GM18505 (cell line): ENCODE data around the gene SLC11A1.

Source experiments
- ATAC-seq: cut with Tn5 transposase; IDR thresholded peaks from one replicate; pipeline ENCODE4 v1.9.1; 2021; ENCODE audit not compliant: unreplicated experiment
- POLR2A ChIP-seq: IDR thresholded peaks from 4 replicates; pipeline ENCODE4 v1.6.1; 2011; ENCODE audit warnings: borderline replicate concordance; ENCODE audit not compliant: insufficient read depth, insufficient read length; ENCODE audit errors: extremely low read depth

The SLC11A1 gene

DNA sequence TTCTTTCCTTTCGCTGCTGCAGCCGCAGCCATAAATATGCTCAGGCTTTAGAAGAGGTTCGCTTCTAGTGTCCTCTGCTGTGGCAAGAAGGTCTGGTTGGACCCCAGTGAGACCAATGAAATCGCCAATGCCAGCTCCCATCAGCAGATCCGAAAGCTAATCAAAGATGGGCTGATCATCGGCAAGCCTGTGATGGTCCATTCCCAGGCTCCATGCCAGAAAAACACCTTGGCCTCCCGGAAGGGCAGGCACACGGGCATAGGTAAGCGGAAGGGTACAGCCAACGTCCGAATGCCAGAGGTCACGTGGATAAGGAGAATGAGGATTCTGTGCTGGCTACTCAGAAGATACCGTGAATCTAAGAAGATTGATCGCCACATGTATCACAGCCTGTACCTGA is 28.0 kb upstream of the SLC11A1 start:
- ATAC-seq, result no peak
- TF ChIP-seq POLR2A, result no peak

DNA sequence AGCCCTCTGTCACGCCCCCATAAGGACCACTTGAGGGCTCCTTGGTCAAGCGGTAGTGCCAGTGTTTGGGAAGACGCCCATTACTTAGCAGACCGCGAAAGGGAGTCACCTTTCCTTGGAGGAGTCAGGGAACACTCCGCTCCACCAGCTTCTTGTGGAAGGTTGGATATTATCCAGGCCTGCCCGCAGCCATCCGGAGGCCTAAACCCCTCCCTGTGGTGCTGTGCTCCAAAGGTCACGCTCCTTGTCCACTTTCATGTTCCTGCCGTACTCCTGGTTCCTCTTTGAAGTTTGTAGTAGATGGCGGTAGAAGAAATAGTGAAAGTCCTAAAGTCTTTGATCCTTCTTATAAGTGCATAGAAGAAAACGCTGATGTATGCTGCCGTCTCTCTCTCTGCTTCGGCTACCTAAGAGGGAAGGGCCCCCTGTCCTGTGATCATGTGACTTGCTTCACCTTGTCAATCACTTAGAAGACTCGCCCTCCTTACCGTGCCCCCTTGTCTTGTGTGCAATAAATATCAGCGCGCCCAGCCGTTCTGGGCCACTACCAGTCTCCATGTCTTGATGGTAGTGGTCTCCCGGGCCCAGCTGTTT is 27.1 kb upstream of the SLC11A1 start:
- no peak for ATAC-seq
- TF ChIP-seq POLR2A, result no peak

DNA sequence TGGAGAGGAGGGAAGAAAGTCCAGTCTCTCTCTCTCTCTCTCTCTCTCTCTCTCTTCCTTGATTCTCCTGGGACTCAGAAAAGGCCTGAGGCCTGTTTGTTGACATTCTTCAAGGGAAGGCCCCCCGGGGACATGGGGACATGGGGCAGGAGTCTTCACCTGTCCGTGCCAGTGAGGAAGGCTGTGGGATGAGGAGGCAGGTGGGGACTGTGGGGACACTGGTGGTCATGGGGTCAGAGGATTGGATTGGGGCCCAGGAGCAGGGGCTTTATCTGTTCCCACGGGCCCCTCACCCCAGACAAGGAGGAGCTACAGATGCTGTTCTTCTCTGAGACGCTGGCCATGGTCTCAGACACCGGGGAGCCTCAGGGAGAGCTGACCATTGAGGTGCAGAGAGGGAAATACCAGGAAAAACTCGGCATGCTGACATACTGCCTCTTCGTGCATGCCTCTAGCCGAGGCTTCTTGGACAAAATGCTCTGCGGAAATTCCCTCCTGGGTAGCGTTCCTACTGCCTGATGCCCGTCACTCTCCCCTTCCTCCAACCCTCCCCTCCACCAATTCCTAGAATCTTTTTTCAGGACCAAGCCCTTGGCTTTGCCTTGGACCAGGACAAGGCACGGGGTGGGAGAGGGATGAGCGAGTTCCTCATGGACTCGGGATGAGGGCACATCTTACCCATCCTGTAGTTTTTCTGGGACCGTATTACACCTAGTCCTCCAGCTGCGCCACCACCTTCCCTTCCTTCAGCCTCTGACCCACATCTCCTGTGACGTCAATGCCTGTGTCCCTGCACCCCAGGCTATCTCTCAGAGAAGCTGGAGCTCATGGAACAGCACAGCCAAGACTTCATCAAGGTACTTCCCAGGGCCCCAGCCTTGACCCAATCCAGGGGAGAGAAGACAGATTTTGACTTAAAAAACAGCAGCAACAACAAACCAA is 24.6 kb upstream of the SLC11A1 start:
- no peak for ATAC-seq
- TF ChIP-seq POLR2A, result no peak

DNA sequence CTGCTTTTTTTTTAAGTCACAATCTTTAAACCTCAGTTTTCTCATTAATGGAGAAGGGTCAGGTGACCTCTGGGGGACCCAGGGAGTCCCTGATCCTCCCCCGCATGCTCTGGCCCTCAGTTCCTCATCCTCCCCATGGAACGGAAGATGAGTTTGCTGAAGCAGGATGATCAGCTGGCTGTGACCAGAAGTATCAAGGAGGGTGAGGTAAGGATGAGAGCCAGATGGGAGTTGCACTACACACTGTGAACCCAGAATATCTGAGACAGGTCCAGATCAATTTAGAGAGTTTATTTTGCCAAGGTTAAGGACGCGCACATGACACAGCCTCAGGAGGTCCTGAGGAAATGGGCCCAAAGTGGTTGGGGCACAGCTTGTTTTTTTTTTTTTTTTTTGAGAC is 21.6 kb upstream of the SLC11A1 start:
- ATAC-seq, result no peak

DNA sequence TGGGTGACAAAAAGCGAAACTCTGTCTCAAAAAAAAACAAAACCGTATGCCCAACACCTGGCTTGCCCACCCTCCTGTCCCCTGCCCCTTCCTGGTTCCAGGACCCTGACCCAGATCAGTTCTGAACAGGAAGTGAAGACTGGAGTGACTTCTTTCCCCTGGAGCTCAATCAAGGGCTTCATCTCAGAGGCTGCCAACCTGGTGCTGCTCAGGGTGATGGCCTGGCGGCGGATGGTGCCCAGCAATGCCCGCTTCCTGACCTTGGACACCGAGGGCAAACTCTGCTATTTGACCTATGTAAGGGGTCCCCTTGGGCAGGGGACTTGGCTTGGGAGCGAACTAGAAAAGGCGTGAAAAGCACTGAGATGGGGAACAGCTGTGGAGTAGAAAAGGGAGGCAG is 19.5 kb upstream of the SLC11A1 start:
- no peak for ATAC-seq
- no peak for TF ChIP-seq POLR2A

More for the DNA sequence above, 21.6 kb upstream of the SLC11A1 start:
- TF ChIP-seq POLR2A, result no peak

DNA sequence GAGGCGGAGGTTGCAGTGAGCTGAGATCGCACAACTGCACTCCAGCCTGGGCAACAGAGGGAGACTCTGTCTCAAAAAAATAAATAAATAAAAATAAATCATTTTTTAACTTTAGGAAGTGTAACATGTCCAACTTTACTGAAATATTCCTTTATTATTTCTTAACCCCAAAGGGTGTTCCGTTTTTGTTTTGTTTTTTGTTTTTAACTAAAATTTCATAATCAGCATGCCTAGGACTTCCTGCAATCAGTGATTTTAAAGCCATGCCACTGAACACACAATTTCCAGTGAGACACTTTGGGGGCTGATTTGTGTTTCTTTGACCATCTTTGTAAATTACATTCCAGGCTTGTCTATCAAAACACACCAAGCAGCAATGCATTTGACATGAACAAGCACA is 18.3 kb upstream of the SLC11A1 start:
- ATAC-seq, result no peak
- no peak for TF ChIP-seq POLR2A

DNA sequence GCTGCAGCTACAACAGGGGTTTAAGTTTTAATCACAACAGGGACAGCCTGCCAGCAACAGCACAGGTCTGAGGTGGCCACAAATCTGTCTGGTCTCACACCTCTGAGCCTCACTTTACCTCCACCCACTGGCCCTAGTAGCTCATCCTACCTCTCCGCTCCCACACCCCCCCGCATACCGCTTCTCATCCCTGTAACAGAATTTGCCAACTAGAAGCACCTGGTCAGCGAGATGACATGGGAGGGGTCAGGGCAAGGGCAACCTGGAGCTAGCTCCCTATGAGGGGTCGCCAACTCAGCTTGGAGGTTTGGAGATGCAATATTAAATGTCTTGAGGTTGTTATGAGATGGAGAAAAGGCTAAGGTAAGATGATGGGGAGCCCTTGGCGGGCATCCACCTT is 17.9 kb upstream of the SLC11A1 start:
- TF ChIP-seq POLR2A, result no peak
- no peak for ATAC-seq

DNA sequence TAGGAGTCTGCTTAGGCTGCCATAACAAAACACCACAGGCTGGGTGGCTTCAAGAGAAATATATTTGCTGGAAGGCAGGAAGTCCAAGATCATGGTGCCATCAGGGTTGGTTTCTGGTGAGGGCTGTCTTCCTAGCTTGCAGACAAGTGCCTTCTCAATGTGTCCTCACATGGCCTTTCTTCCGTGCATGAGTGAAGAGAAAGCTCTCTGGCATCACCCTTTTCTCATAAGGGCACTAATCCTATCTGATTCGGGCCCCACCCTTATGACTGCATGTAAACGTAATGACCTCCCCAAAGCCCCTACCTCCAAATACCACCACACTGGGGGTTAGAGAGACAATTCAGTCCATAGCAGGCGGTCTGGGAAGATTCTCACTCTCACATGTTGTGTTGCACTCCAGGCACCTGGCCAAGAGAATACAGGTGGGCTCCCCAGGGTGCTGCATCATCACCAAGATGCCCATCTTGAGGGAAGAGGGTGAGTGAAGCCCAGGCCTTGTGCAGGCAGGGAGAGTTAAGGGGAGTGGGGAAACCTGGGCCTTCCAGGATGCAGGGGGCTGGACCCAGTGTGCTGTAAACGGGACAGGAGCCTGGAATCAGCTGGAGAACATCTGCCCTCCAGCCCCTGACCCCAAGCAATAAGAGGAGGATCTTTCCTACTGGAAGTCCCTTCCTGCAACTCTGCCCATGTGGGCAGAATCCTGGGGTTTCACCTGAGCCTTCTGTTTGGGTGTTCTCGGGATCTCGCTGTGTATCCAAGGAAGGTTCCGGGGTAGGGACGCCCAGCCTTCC is 15.3 kb upstream of the SLC11A1 start:
- TF ChIP-seq POLR2A, result no peak

DNA sequence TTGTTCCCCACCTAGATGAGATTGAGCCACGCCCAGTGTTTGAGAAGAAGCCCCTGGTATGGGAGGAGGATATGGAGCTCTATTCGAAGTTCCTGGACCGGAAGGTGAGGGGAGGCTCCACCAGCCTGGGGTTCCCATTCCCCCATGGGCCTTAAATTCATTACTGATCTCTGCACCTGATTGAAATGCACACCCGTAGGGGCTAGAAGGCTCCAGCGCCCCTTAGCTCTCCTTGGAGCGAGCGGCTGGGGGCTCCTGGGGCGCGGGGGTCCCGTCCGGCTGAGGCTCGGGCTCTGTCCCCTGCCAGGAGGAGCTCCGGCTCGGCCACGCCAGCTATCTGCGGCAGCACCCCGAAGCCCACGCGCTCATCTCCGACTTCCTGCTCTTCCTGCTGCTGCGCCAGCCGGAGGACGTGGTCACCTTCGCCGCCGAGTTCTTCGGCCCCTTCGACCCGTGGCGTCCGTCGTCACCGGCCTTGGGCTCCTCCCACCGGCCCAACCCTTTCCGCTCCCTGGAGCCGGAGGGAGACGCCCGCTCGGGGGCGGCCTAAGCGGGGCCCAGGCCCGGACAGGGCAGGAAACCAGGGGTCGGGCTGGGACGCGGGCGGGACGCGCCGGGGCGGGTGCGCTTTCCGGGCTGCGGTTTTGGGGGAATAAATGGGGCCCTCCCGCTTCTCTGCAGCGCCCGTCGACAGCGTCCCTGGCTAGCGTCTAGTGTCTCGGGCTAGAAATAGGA is 14.5 kb upstream of the SLC11A1 start:
- TF ChIP-seq POLR2A, result peak; percentile 91
- peak; percentile 89 for ATAC-seq

More for the DNA sequence above, 15.3 kb upstream of the SLC11A1 start:
- ATAC-seq, result no peak

DNA sequence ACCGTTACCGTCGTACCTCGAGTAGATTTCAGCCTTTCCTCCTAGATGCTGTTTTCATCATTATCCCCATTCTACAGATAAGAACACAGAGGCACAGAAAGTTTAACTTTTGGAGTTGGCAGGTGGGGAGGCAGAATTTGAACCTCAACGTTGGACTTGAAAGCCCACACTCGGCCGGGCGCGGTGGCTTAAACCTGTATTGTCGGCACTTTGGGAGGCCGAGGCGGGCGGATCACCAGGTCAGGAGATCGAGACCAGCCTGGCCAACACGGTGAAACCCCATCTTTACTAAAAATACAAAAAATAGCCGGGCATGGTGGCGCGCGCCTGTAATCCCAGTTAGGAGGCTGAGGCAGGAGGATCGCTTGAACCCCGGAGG is 13.9 kb upstream of the SLC11A1 start:
- ATAC-seq, result no peak
- no peak for TF ChIP-seq POLR2A

DNA sequence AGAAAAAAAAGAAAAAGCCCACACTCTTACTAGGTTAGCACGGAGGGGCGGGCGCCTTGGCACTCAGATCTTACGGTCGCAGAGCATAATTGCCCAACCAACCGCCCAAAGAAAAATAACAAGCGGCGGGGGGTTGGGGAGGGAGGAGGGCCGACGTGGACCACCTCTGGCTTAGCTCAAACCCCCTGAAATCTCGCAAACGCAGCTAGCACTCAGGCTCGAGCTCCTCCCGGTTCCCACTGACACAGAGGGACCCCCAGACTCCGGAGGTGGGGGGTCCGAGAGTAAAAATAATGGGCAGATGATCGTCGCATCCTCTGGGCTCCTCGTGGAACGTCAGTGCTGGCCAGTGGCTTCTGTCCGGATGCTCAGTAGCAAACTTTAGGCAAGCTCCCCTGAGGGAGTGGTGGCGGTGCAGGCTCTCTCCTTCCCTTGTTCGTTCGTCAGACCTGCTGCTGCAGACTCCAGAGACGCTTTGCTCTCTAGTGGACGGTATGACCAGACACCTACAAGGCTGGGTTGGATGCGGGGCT is 13.4 kb upstream of the SLC11A1 start:
- no peak for TF ChIP-seq POLR2A
- no peak for ATAC-seq

DNA sequence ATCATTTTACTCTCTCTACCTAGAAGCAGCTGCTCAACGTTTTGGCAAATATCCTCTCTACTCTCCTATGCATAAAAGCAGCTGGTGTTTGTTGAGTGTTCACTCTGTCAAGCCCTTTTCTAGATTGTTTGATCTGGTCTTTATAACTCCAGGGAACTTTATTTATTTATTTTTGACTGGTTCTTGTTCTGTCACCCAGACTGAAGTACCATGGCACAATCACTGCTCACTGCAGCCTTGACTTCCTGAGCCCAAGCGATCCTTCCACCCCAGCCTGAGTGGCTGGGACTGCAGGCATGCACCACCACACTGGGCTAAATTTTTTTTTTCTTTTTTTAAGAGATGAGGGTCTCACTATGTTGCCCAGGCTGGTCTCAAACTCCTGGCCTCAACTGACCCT is 12.7 kb upstream of the SLC11A1 start:
- no peak for TF ChIP-seq POLR2A
- ATAC-seq, result no peak

DNA sequence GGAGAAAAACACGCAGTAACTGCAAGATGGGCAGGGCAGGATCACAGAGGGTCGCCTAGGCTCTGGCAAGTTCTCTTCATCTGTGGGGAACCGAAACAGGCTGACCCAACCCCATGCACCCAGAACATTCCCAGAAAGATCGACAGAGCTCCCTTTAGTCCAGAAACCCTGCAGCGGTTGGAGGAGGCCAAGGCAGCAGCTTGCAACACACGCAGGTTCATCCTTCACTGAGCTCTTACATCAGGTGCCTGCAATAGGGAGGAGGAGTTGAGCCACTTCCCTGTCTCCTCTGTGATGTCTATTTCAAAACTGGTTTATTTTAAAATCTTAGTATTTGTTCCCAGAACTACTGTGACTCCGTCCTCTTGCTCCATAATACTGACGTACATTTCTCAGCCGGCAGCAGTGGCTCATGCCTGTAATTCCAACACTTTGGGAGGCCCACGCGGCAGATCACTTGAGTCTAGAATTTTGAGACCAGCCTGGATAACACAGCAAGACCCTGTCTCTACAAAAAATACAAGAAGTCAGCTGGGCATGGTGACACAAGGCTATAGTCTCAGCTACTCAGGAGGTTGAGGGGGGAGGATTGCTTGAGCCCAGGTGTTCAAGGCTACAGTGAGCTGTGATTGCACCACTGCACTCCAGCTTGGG is 11.5 kb upstream of the SLC11A1 start:
- no peak for TF ChIP-seq POLR2A
- no peak for ATAC-seq

DNA sequence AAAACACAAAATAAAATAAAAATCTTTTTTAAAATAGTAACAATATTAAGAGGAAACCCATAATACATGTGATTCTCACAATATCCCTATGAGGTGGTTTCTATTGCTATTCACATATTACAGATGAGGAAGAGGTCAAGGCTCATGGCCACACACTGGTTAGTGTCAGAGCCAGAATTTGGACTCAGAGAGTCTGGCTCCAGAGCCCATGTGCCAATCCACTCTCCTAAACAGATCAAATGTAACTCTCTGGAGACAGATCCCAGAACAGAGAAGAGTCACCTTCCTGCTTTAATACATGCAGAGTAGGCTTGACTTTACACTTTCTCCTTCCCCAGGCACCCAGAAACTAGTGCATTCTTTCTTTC is 10.1 kb upstream of the SLC11A1 start:
- no peak for TF ChIP-seq POLR2A
- ATAC-seq, result no peak
